K562 (cell line): Measurements from ENCODE around the gene TMEM121B. TPM values are rescaled to one million over a fixed set of nuclear protein-coding genes. Genes with fewer than 3 reads are reported as not detected.
A peak's percentile ranks its signal among the peaks of the same experiment; 100 is the strongest.

ENCODE experiments used
- KAT8 ChIP-seq: fragments of 450-650 bp; IDR thresholded peaks from 2 replicates; pipeline ENCODE4 v1.6.1; 2016; ENCODE audit warnings: low read depth, mild to moderate bottlenecking
- MBD1 ChIP-seq: fragments of 250-450 bp; sonication (Bioruptor Pico); IDR thresholded peaks from 2 replicates; pipeline ENCODE4 v1.8.0; 2022; ENCODE audit warnings: inconsistent platforms
- ZMIZ1 ChIP-seq, 2 experiments: fragments of 150-350 bp in 1 of 2; IDR thresholded peaks; 2 replicates each; pipeline ENCODE4 v1.6.1; 2012 to 2016; ENCODE audit warnings: low read depth in 2 of 2, low read length in 2 of 2, mild to moderate bottlenecking in 1 of 2, moderate library complexity in 1 of 2
- polyA plus RNA-seq, 8 experiments: library from polyadenylated mRNA; depleted of rRNA in 4 of 8; stranded (reverse) in 5 of 8; unstranded in 3 of 8; fragments of >200 nt; fragmentation: Nextera tagmentation in 2 of 8; fragmentation: Illumina TruSeq in 1 of 8; extraction: Ambion mirVana in 2 of 8; extraction: Trizol in 1 of 8; gene quantifications; 2 replicates each; pipeline versions ENCODE4 v1.2.1 to v1.2.3, GENCODE V29; 2011 to 2014; ENCODE audit warnings: inconsistent platforms in 1 of 8, missing spikeins in 1 of 8
- total RNA-seq, 7 experiments: library from RNA; depleted of rRNA in 6 of 7; stranded (reverse); fragments of >200 nt in 6 of 7; fragmentation: Illumina TruSeq in 2 of 7; extraction: Trizol in 2 of 7; gene quantifications; 2 replicates each; pipeline versions ENCODE4 v1.2.1 to v1.2.3, GENCODE V29; 2011 to 2021; ENCODE audit warnings: low replicate concordance in 1 of 7
- TF ChIP-seq, protein P1 (sequence below): fragments of 450-650 bp; formaldehyde crosslinking; IDR thresholded peaks from 2 replicates; pipeline ENCODE4 v1.4.0; 2022; ENCODE audit warnings: missing genetic modification characterization
- TF ChIP-seq, protein P2 (sequence below): fragments of 250-450 bp; sonication (Bioruptor Pico); IDR thresholded peaks from 2 replicates; pipeline ENCODE4 v1.5.0; 2020; ENCODE audit warnings: mild to moderate bottlenecking, borderline replicate concordance

The TMEM121B gene
- total and polyA plus RNA-seq, 9 of the 15 experiments (the other 6 are each of a cell fraction or from before 2014, with no cell fraction given), result 0.03 to 0.07 (median 0.03) TPM; not detected in 6

- TF ChIP-seq, protein P1, sequence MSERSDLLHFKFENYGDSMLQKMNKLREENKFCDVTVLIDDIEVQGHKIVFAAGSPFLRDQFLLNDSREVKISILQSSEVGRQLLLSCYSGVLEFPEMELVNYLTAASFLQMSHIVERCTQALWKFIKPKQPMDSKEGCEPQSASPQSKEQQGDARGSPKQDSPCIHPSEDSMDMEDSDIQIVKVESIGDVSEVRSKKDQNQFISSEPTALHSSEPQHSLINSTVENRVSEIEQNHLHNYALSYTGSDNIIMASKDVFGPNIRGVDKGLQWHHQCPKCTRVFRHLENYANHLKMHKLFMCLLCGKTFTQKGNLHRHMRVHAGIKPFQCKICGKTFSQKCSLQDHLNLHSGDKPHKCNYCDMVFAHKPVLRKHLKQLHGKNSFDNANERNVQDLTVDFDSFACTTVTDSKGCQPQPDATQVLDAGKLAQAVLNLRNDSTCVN, result no peak
- TF ChIP-seq MBD1 (peak; percentile 99), KAT8 (no peak), ZMIZ1 (IDR thresholded peaks at IDR 0.05; ENCODE audit: low read depth in 2 of 2, low read length in 2 of 2) (no peak)
- TF ChIP-seq, protein P2, sequence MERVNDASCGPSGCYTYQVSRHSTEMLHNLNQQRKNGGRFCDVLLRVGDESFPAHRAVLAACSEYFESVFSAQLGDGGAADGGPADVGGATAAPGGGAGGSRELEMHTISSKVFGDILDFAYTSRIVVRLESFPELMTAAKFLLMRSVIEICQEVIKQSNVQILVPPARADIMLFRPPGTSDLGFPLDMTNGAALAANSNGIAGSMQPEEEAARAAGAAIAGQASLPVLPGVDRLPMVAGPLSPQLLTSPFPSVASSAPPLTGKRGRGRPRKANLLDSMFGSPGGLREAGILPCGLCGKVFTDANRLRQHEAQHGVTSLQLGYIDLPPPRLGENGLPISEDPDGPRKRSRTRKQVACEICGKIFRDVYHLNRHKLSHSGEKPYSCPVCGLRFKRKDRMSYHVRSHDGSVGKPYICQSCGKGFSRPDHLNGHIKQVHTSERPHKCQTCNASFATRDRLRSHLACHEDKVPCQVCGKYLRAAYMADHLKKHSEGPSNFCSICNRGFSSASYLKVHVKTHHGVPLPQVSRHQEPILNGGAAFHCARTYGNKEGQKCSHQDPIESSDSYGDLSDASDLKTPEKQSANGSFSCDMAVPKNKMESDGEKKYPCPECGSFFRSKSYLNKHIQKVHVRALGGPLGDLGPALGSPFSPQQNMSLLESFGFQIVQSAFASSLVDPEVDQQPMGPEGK (CRISPR knock-in tag), result no peak
Measured at GRCh38 chr22:17159504-17159951, 38.4 kb upstream of the TMEM121B start (continued).
